WTC11 (cell line): Measurements from ENCODE around the gene ZFP82. TPM values are rescaled to one million over a fixed set of nuclear protein-coding genes. Genes with fewer than 3 reads are reported as not detected.
A peak's percentile ranks its signal among the peaks of the same experiment; 100 is the strongest.

Experiments used
- ATAC-seq: fragments of 200-7000 bp; cut with Tn5 transposase; 2 replicates; pipeline ENCODE4 v1.10.0; 2021; ENCODE audit warnings: mild to moderate bottlenecking, moderate library complexity
- CTCF ChIA-PET: fragments of 300-600 bp; sonication (Branson Sonifier 250); formaldehyde crosslinking; loops from one replicate; lab custom pipeline; 2021; ENCODE audit warnings: antibody characterized with exemption; lab: Charles Lee
- POLR2A ChIA-PET: fragments of 350-600 bp; sonication (Branson Sonifier 250); formaldehyde crosslinking; loops from one replicate; lab custom pipeline; 2021; ENCODE audit warnings: antibody characterized with exemption; lab: Charles Lee
- DNase-seq: peaks from one replicate; pipeline ENCODE4 v3.0.0; 2021; ENCODE audit warnings: low spot score
- H3K27ac Mint-ChIP-seq: 2 replicates; pipeline ENCODE4 v1.8.0; 2021; ENCODE audit warnings: mixed read lengths
- H3K27me3 Mint-ChIP-seq: 2 replicates; pipeline ENCODE4 v1.8.0; 2021; ENCODE audit warnings: low read depth, mild to moderate bottlenecking, moderate library complexity, mixed read lengths
- H3K36me3 Mint-ChIP-seq: 2 replicates; pipeline ENCODE4 v1.8.0; 2021; ENCODE audit warnings: mixed read lengths
- H3K4me1 Mint-ChIP-seq: 2 replicates; pipeline ENCODE4 v1.8.0; 2022; ENCODE audit warnings: mixed read lengths
- H3K4me3 Mint-ChIP-seq: 2 replicates; pipeline ENCODE4 v1.8.0; 2021; ENCODE audit warnings: mild to moderate bottlenecking, moderate library complexity, mixed read lengths
- H3K9me3 Mint-ChIP-seq: 2 replicates; pipeline ENCODE4 v1.8.0; 2021; ENCODE audit warnings: mixed read lengths
- ATF1 ChIP-seq: sonication (generic); formaldehyde crosslinking; IDR thresholded peaks from 2 replicates; pipeline ENCODE4 v1.8.1; 2023; ENCODE audit warnings: mild to moderate bottlenecking, moderate library complexity, missing genetic modification reagents
- ETV6 ChIP-seq: sonication (generic); formaldehyde crosslinking; IDR thresholded peaks from 2 replicates; pipeline ENCODE4 v1.8.1; 2022; ENCODE audit warnings: mild to moderate bottlenecking, missing genetic modification reagents
- FOXK1 ChIP-seq: sonication (generic); formaldehyde crosslinking; IDR thresholded peaks from 2 replicates; pipeline ENCODE4 v1.8.0; 2022; ENCODE audit warnings: mild to moderate bottlenecking, moderate library complexity, missing genetic modification reagents
- GABPB1 ChIP-seq: sonication (generic); formaldehyde crosslinking; IDR thresholded peaks from 2 replicates; pipeline ENCODE4 v1.8.1; 2023; ENCODE audit warnings: mild to moderate bottlenecking, missing genetic modification reagents
- JUN ChIP-seq: sonication (generic); formaldehyde crosslinking; IDR thresholded peaks from 2 replicates; pipeline ENCODE4 v1.8.0; 2023; ENCODE audit warnings: mild to moderate bottlenecking, missing genetic modification reagents
- MYBL2 ChIP-seq: sonication (generic); formaldehyde crosslinking; IDR thresholded peaks from 2 replicates; pipeline ENCODE4 v1.8.1; 2023; ENCODE audit warnings: mild to moderate bottlenecking, moderate library complexity, missing genetic modification reagents
- NR2C2 ChIP-seq: sonication (generic); formaldehyde crosslinking; IDR thresholded peaks from 2 replicates; pipeline ENCODE4 v1.8.0; 2022; ENCODE audit warnings: mild to moderate bottlenecking, missing genetic modification reagents
- TEAD1 ChIP-seq: sonication (generic); formaldehyde crosslinking; IDR thresholded peaks from 2 replicates; pipeline ENCODE4 v1.8.0; 2022; ENCODE audit warnings: mild to moderate bottlenecking, missing genetic modification reagents
- TEAD4 ChIP-seq: sonication (generic); formaldehyde crosslinking; IDR thresholded peaks from 2 replicates; pipeline ENCODE4 v1.8.0; 2022; ENCODE audit warnings: mild to moderate bottlenecking, missing genetic modification reagents
- USF2 ChIP-seq: sonication (generic); formaldehyde crosslinking; IDR thresholded peaks from 2 replicates; pipeline ENCODE4 v1.8.1; 2023; ENCODE audit warnings: mild to moderate bottlenecking, missing genetic modification reagents, moderate library complexity
- ZBTB43 ChIP-seq: sonication (generic); formaldehyde crosslinking; IDR thresholded peaks from 2 replicates; pipeline ENCODE4 v1.8.1; 2023; ENCODE audit warnings: mild to moderate bottlenecking, missing genetic modification reagents
- ZNF138 ChIP-seq: sonication (generic); formaldehyde crosslinking; conservative IDR thresholded peaks from 2 replicates; pipeline ENCODE4 v1.8.1; 2022; ENCODE audit warnings: mild to moderate bottlenecking, moderate library complexity, missing genetic modification reagents
- total RNA-seq: library from RNA; stranded (reverse); gene quantifications from 3 replicates; pipeline ENCODE4 v1.2.3, GENCODE V29; 2021
- TF ChIP-seq, protein P1 (sequence below): sonication (generic); formaldehyde crosslinking; IDR thresholded peaks from 2 replicates; pipeline ENCODE4 v1.8.0; 2022; ENCODE audit warnings: mild to moderate bottlenecking, missing genetic modification reagents
- TF ChIP-seq, protein P2 (sequence below): sonication (generic); formaldehyde crosslinking; IDR thresholded peaks from 2 replicates; pipeline ENCODE4 v1.8.0; 2023; ENCODE audit warnings: missing genetic modification reagents, mild to moderate bottlenecking, borderline replicate concordance
- TF ChIP-seq, protein P3 (sequence below): sonication (generic); formaldehyde crosslinking; IDR thresholded peaks from 2 replicates; pipeline ENCODE4 v1.8.0; 2022; ENCODE audit warnings: mild to moderate bottlenecking, missing genetic modification reagents
- TF ChIP-seq, protein P4 (sequence below): sonication (generic); formaldehyde crosslinking; IDR thresholded peaks from 2 replicates; pipeline ENCODE4 v1.8.1; 2022; ENCODE audit warnings: mild to moderate bottlenecking, missing genetic modification reagents, moderate library complexity, borderline replicate concordance

ZFP82 gene
- total RNA-seq, 1 experiment from 2014 or later: 13.1 TPM

DNA sequence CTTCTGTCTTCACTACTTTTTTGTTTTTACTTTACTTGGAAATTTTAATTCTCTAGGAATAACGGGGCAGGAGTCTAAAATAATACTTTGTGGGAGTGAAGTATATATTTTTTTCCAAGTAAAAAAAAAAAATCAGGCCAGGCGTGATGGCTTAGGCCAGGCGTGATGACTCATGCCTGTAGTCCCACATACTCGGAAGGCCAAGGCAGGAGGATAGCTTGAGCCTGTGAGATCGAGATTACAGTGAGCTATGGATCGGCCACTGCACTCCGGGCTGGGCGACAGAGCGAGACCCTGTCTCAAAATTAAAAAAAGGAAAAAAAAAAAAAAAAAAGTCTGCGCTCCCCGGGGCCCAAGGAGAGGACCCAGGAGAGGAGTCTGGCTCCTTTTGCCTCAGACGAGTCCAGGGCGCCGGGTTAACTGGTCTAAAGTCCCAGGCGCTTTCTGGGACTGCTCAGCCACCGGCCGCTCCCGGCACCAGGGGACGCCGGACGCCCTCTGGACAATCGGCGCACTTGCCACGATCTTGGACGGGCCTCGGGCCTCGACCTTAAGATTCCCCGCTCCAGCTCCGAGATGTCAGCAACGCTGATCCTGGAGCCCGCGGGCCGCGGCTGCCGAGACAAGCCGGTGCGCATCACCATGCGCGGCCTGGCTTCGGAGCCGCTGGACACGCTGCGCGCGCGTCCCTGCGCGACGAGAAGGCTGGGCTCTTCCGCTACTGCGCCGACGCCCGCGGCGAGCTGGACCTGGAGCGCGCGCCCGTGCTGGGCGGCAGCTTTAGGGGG is 2.7 kb upstream of the ZFP82 start (continued):
- TF ChIP-seq, protein P1, sequence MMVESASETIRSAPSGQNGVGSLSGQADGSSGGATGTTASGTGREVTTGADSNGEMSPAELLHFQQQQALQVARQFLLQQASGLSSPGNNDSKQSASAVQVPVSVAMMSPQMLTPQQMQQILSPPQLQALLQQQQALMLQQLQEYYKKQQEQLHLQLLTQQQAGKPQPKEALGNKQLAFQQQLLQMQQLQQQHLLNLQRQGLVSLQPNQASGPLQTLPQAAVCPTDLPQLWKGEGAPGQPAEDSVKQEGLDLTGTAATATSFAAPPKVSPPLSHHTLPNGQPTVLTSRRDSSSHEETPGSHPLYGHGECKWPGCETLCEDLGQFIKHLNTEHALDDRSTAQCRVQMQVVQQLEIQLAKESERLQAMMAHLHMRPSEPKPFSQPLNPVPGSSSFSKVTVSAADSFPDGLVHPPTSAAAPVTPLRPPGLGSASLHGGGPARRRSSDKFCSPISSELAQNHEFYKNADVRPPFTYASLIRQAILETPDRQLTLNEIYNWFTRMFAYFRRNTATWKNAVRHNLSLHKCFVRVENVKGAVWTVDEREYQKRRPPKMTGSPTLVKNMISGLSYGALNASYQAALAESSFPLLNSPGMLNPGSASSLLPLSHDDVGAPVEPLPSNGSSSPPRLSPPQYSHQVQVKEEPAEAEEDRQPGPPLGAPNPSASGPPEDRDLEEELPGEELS (CRISPR knock-in tag): peak; percentile 63; the same call in 1 of the 2 replicates
- TF ChIP-seq JUN (CRISPR knock-in tag): peak; percentile 74; the same call in 1 of the 2 replicates
- TF ChIP-seq ZBTB43 (CRISPR knock-in tag): no peak; the same call in 1 of the 2 replicates
- TF ChIP-seq, protein P2, sequence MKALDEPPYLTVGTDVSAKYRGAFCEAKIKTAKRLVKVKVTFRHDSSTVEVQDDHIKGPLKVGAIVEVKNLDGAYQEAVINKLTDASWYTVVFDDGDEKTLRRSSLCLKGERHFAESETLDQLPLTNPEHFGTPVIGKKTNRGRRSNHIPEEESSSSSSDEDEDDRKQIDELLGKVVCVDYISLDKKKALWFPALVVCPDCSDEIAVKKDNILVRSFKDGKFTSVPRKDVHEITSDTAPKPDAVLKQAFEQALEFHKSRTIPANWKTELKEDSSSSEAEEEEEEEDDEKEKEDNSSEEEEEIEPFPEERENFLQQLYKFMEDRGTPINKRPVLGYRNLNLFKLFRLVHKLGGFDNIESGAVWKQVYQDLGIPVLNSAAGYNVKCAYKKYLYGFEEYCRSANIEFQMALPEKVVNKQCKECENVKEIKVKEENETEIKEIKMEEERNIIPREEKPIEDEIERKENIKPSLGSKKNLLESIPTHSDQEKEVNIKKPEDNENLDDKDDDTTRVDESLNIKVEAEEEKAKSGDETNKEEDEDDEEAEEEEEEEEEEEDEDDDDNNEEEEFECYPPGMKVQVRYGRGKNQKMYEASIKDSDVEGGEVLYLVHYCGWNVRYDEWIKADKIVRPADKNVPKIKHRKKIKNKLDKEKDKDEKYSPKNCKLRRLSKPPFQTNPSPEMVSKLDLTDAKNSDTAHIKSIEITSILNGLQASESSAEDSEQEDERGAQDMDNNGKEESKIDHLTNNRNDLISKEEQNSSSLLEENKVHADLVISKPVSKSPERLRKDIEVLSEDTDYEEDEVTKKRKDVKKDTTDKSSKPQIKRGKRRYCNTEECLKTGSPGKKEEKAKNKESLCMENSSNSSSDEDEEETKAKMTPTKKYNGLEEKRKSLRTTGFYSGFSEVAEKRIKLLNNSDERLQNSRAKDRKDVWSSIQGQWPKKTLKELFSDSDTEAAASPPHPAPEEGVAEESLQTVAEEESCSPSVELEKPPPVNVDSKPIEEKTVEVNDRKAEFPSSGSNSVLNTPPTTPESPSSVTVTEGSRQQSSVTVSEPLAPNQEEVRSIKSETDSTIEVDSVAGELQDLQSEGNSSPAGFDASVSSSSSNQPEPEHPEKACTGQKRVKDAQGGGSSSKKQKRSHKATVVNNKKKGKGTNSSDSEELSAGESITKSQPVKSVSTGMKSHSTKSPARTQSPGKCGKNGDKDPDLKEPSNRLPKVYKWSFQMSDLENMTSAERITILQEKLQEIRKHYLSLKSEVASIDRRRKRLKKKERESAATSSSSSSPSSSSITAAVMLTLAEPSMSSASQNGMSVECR: peak; percentile 91
- peak; percentile 86 for TF ChIP-seq MYBL2
- TF ChIP-seq, protein P3, sequence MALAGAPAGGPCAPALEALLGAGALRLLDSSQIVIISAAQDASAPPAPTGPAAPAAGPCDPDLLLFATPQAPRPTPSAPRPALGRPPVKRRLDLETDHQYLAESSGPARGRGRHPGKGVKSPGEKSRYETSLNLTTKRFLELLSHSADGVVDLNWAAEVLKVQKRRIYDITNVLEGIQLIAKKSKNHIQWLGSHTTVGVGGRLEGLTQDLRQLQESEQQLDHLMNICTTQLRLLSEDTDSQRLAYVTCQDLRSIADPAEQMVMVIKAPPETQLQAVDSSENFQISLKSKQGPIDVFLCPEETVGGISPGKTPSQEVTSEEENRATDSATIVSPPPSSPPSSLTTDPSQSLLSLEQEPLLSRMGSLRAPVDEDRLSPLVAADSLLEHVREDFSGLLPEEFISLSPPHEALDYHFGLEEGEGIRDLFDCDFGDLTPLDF: peak; percentile 63; the same call in 1 of the 2 replicates
- 0 out of 2 replicates have a peak, but pooled peaks have one; percentile 43 for TF ChIP-seq TEAD4 (CRISPR knock-in tag)
- TF ChIP-seq, protein P4, sequence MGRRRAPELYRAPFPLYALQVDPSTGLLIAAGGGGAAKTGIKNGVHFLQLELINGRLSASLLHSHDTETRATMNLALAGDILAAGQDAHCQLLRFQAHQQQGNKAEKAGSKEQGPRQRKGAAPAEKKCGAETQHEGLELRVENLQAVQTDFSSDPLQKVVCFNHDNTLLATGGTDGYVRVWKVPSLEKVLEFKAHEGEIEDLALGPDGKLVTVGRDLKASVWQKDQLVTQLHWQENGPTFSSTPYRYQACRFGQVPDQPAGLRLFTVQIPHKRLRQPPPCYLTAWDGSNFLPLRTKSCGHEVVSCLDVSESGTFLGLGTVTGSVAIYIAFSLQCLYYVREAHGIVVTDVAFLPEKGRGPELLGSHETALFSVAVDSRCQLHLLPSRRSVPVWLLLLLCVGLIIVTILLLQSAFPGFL: no peak
- peak; percentile 91 for TF ChIP-seq ETV6 (CRISPR knock-in tag)
- 0 out of 2 replicates have a peak, but pooled peaks have one; percentile 35 for TF ChIP-seq NR2C2 (CRISPR knock-in tag)
- no peak for TF ChIP-seq GABPB1 (CRISPR knock-in tag)
- peak; percentile 63 for TF ChIP-seq FOXK1 (CRISPR knock-in tag)
- peak; percentile 59 for TF ChIP-seq TEAD1 (CRISPR knock-in tag)

- no peaks in the 10 kb centered on the region for H3K9me3 Mint-ChIP-seq
- peak overlapping the region; percentile 60; the same call in 1 of the 2 replicates for H3K27ac Mint-ChIP-seq
- ChIA-PET POLR2A (interaction anchor here (1.5 kb wide), 1 partner anchor 111 kb away, joined by 3 read pairs; no protein-coding TSS in a partner anchor), CTCF (no interaction called here)
- DNase-seq: peak; percentile 32
- H3K4me1 Mint-ChIP-seq: peaks cover 26% of the 10 kb centered on the region
- peaks cover 42% of the 10 kb centered on the region for H3K27me3 Mint-ChIP-seq
- no peak for TF ChIP-seq USF2 (CRISPR knock-in tag)
- no peak for TF ChIP-seq ATF1
- TF ChIP-seq ZNF138: 0 out of 2 replicates have a peak, but pooled peaks have one; percentile 34
- H3K4me3 Mint-ChIP-seq: peak overlapping the region; percentile 90
- peaks cover 14% of the 10 kb centered on the region for H3K36me3 Mint-ChIP-seq
- peak; percentile 3; the same call in 1 of the 2 replicates for ATAC-seq
Measured at GRCh38 chr19:36417752-36418286, 625 bp downstream of the ZFP82 start.
